ENCODE results near the gene MYO7B. TPM values are rescaled to one million over a fixed set of nuclear protein-coding genes. Genes with fewer than 3 reads are reported as not detected.

MYO7B gene
- total RNA-seq = not detected in 2 replicates

DNA sequence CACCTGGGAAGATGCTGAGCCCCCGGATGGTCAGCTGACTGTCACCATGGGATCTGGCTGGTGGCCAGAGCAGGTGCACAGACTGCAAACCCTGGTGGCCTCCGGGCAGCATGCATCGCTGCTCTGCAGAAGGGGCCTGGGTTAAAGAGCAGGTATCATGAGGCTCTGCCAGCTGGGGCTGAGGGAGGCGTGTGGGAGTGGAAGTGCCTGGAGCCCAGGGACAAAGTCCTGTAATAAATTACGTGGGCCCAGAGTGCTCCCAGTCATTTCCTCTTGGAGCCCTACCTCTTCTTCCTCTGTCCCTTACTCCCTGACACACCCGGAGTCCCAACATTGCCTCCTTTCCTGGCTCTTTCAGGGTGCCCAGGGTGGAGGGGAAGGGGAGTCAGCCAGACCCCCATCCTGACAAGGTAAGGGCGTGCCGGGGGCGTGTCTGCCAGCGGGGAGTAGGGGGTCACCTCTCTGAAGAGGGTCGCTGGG, at the start of gene MYO7B:
MYO7B (plus strand) TSS at position 262 of the 480 bp plus-strand sequence. CDS start 24,040 bp downstream, outside the sequence.

DNA sequence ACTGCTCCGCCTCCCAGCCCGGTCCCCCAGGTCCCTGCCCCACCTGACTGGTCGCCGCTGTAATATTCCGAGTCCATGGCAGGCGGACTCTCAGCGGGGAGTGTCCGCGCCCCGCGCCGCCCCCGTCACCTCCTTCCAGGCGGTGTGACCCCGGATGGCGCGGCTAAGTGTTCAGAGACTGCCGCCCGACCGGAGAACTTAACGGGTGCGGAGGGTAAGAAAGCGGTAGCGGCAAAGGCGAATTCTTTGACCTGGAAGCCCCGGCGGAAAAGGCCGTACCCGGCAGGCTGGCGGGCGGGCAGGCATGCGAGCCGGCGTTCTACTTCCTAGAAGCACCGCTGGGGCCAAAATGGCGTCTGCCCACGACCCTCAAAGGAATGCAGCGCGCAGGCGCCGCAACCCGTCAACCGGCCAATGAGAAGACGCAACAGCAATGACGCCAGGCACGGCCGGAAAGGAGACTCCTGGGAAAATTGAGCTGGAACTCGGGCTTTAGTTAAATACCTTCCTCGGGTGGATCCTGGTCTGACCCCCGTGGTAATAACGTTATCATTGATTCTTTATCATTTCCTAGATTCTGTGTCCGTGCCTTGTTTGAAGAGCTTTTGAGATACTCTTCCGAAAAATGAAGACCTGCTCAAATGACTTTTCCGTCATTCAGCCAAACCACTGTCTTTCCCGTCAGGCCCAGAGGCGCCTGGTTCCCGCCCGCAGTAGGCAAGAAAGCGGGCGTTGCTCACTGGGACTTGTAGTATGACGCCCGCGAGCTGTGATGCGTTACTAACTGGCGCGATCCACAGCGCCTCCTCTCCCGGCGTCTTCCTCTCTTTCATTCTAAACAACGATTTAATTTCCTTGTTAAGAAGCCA, 9.1 kb upstream of the MYO7B start, which contains the start of gene IWS1:
IWS1 (minus strand) TSS at position 358 of the 869 bp plus-strand sequence; CDS start at position 77, 281 bp downstream.

DNA sequence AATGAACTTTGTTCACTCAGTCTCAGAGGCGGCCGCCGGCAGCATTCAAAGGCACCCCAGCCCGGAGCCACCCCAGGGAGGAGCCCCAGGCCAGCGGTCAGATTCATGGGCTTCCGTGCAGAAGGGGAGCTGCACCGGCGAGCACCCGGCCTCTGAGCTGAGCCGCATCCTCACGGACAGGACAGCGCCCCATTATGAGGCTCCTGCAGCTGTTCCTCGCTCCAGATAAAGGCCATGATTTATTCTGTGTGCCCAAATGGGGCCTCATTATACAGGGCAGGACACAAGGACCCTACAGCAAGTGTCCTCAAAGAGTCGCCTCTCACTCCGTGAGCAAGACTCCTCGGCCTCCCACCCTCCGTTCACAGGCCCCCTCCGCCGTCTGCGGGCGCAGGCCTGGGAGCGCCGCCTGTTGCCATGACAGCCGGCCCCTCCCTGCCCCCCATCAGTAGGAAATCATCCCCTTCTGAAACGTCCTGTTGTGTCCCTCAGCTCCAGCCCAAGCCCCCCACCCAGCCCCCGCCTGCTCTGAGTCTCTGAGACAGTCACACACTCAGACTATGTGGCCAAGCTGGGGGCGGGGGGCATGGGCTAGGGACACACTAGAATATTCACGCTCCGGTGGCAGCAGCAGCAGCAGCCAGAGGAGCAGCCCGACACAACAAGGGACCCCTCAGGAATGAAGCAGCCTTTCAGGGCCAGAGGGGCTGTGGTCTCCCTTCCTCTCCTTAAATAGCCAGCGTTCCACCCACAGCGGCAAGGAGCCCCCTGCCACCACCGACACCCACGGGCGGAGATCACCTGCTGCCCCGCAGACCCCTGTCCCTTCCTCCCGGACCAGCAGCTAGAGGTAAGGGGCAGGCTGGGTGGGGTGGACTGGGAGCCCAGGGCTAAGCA, 110.2 kb downstream of the MYO7B start, which contains the start of gene GPR17:
GPR17 (plus strand) TSS at position 759 of the 897 bp plus-strand sequence. CDS start 4,583 bp downstream, outside the sequence.

DNA sequence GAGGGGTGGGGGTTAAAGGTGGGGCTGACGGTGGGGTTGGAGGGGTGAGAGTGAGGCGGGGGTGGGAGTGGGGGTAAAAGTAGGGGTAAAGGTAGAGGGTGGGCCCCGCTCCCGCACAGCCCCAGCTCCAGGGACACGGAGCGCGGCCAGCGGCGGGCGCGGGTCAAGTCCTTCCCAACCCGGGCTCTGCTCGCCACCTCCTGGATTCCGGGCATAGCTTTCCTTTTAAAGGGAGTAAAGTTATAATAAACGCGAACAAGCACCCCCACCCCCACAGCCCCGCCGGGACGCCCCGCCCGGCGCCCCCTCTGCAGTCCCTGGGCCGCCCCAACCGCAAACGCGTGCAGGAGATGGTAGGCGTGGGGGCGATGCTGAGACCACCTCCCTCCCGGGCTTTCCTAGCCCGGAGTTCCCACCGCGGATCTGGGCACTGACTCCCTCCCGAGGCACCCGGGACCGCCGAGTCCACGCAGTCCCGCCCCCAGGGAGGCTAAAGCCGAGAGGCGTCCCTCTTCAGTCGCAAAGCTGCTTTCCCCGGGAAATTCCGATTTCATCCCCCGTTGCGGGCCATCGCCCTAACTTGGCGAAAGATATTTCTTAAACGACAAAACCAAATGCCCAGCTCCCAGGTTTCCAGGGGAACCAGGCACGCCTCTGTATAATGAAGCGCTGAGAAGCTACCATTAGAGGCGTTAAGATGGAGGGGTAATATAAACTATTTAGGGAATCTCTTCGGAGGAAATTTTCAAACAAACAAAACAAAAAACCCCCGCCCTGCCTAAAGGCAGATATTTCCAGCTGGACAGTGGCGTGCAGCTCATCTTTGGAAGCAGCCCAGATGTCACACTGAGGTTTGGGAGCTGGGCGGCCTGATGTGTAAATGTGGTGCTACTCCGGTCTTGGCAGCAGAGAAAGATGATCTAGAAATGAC, 140.1 kb downstream of the MYO7B start, which contains the start of gene LIMS2:
LIMS2 (minus strand) TSS at position 200 of the 931 bp plus-strand sequence. CDS start 506 bp downstream, outside the sequence.

Other genes starting within 250 kb of the MYO7B start
- 33.3 and 36.9 TPM in 2 replicates for gene ERCC3, start 241.5 kb upstream of the MYO7B start, total RNA-seq
- gene MAP3K2, start 147.7 kb upstream of the MYO7B start, total RNA-seq = 44.6 and 49.4 TPM in 2 replicates
- gene PROC, start 117.3 kb upstream of the MYO7B start, total RNA-seq = 1.2 TPM in 1 of 2 replicates, not detected in the other
- gene IWS1, start 9.2 kb upstream of the MYO7B start, total RNA-seq = 32.2 and 41.7 TPM in 2 replicates
- not detected in 2 replicates for gene GPR17, start 110.5 kb downstream of the MYO7B start, total RNA-seq
- under 0.01 TPM in 1 of 2 replicates, not detected in the other for gene LIMS2, start 139.8 kb downstream of the MYO7B start, total RNA-seq
- gene SFT2D3, start 165.8 kb downstream of the MYO7B start, total RNA-seq = 2.7 and 8.3 TPM in 2 replicates

Data from tracheal epithelial cell (primary cell).